Measurements from ENCODE around the gene PDE4D.

Gene PDE4D

GRCh38 chr5:59358005-59358861 lies 535.3 kb downstream of the PDE4D start:
- ATAC-seq = no peak
- TF ChIP-seq ZFP3 (CRISPR knock-in tag; IDR thresholded peaks at IDR 0.05) (no peak), BACH2 (CRISPR knock-in tag; IDR thresholded peaks at IDR 0.05; ENCODE audit: borderline replicate concordance) (no peak), TOX (CRISPR knock-in tag; IDR thresholded peaks at IDR 0.05; ENCODE audit: borderline replicate concordance) (no peak), RARB (CRISPR knock-in tag; IDR thresholded peaks at IDR 0.05) (no peak)

GRCh38 chr5:59357381-59357977 lies 536.0 kb downstream of the PDE4D start:
- ATAC-seq = no peak
- TF ChIP-seq, protein P1, sequence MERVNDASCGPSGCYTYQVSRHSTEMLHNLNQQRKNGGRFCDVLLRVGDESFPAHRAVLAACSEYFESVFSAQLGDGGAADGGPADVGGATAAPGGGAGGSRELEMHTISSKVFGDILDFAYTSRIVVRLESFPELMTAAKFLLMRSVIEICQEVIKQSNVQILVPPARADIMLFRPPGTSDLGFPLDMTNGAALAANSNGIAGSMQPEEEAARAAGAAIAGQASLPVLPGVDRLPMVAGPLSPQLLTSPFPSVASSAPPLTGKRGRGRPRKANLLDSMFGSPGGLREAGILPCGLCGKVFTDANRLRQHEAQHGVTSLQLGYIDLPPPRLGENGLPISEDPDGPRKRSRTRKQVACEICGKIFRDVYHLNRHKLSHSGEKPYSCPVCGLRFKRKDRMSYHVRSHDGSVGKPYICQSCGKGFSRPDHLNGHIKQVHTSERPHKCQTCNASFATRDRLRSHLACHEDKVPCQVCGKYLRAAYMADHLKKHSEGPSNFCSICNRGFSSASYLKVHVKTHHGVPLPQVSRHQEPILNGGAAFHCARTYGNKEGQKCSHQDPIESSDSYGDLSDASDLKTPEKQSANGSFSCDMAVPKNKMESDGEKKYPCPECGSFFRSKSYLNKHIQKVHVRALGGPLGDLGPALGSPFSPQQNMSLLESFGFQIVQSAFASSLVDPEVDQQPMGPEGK (CRISPR knock-in tag; IDR thresholded peaks at IDR 0.05; ENCODE audit: borderline replicate concordance) = no peak
- TF ChIP-seq ARNTL (CRISPR knock-in tag; IDR thresholded peaks at IDR 0.05; ENCODE audit: borderline replicate concordance, low read depth) (no peak), POU6F1 (CRISPR knock-in tag; IDR thresholded peaks at IDR 0.05; ENCODE audit: borderline replicate concordance, low read depth) (no peak), ZFP30 (CRISPR knock-in tag; IDR thresholded peaks at IDR 0.05) (no peak), GLIS3 (CRISPR knock-in tag; IDR thresholded peaks at IDR 0.05) (no peak), PPARA (CRISPR knock-in tag; IDR thresholded peaks at IDR 0.05; ENCODE audit: borderline replicate concordance) (no peak), OSR1 (CRISPR knock-in tag; IDR thresholded peaks at IDR 0.05) (no peak), ZNF565 (CRISPR knock-in tag; conservative IDR thresholded peaks at IDR 0.05; ENCODE audit: low read depth) (no peak), TSHZ2 (CRISPR knock-in tag; IDR thresholded peaks at IDR 0.05) (no peak), ZNF70 (CRISPR knock-in tag; IDR thresholded peaks at IDR 0.05) (no peak), RARB (CRISPR knock-in tag; IDR thresholded peaks at IDR 0.05) (no peak), TCF4 (CRISPR knock-in tag; IDR thresholded peaks at IDR 0.05; ENCODE audit: borderline replicate concordance) (no peak), BACH2 (CRISPR knock-in tag; IDR thresholded peaks at IDR 0.05; ENCODE audit: borderline replicate concordance) (no peak), ISL1 (CRISPR knock-in tag; IDR thresholded peaks at IDR 0.05) (no peak), ESRRG (CRISPR knock-in tag; IDR thresholded peaks at IDR 0.05) (no peak)
- TF ChIP-seq, protein P2, sequence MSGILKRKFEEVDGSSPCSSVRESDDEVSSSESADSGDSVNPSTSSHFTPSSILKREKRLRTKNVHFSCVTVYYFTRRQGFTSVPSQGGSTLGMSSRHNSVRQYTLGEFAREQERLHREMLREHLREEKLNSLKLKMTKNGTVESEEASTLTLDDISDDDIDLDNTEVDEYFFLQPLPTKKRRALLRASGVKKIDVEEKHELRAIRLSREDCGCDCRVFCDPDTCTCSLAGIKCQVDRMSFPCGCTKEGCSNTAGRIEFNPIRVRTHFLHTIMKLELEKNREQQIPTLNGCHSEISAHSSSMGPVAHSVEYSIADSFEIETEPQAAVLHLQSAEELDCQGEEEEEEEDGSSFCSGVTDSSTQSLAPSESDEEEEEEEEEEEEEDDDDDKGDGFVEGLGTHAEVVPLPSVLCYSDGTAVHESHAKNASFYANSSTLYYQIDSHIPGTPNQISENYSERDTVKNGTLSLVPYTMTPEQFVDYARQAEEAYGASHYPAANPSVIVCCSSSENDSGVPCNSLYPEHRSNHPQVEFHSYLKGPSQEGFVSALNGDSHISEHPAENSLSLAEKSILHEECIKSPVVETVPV (CRISPR knock-in tag; IDR thresholded peaks at IDR 0.05) = no peak
- TF ChIP-seq, protein P3, sequence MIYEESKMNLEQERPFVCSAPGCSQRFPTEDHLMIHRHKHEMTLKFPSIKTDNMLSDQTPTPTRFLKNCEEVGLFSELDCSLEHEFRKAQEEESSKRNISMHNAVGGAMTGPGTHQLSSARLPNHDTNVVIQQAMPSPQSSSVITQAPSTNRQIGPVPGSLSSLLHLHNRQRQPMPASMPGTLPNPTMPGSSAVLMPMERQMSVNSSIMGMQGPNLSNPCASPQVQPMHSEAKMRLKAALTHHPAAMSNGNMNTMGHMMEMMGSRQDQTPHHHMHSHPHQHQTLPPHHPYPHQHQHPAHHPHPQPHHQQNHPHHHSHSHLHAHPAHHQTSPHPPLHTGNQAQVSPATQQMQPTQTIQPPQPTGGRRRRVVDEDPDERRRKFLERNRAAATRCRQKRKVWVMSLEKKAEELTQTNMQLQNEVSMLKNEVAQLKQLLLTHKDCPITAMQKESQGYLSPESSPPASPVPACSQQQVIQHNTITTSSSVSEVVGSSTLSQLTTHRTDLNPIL (CRISPR knock-in tag; IDR thresholded peaks at IDR 0.05; ENCODE audit: low read depth) = no peak

DNA sequence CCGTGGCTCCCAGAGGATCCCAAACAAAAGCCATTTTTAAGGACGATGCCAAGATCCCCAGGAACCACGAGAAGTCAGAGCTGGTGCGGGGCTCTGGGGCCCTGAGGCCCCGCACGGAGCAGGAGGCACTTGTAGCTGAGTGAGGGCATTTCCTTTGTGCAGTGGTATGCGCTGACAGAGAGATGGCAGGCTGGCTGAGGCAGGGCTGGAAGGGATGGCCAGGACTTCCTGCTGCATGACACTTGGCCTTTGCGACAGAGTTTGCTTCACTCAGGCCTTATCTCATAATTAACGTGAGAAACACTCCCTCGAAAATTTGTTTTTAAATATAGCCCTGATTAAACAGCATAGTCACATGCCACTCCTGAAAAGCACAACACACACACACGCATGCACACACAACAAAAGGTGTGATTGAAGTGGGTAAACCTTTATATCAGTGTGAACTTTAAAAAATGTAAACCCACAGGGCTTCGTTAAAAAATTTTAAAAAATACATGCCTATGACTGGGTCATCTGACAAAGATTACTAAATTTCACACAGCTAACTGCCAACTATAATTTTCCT lies 536.6 kb downstream of the PDE4D start:
- no peak for ATAC-seq
- TF ChIP-seq ZNF8 (CRISPR knock-in tag; IDR thresholded peaks at IDR 0.05) (no peak), SNAI2 (CRISPR knock-in tag; IDR thresholded peaks at IDR 0.05) (no peak), TCF4 (CRISPR knock-in tag; IDR thresholded peaks at IDR 0.05; ENCODE audit: borderline replicate concordance) (no peak), ARNTL (CRISPR knock-in tag; IDR thresholded peaks at IDR 0.05; ENCODE audit: borderline replicate concordance, low read depth) (no peak), ESRRG (CRISPR knock-in tag; IDR thresholded peaks at IDR 0.05) (no peak), ZC3H10 (CRISPR knock-in tag; IDR thresholded peaks at IDR 0.05) (no peak), ZNF70 (CRISPR knock-in tag; IDR thresholded peaks at IDR 0.05) (no peak), ZFP30 (CRISPR knock-in tag; IDR thresholded peaks at IDR 0.05) (no peak), BACH2 (CRISPR knock-in tag; IDR thresholded peaks at IDR 0.05; ENCODE audit: borderline replicate concordance) (no peak), RARB (CRISPR knock-in tag; IDR thresholded peaks at IDR 0.05) (no peak)
- TF ChIP-seq, protein P2 (CRISPR knock-in tag; IDR thresholded peaks at IDR 0.05) = no peak
- TF ChIP-seq, protein P3 (CRISPR knock-in tag; IDR thresholded peaks at IDR 0.05; ENCODE audit: low read depth) = no peak

All from SK-N-SH treated with all-trans-retinoic acid at 6 μM for 48 hours (cell line).